Measurements from ENCODE around the gene USF3.

USF3 gene

DNA sequence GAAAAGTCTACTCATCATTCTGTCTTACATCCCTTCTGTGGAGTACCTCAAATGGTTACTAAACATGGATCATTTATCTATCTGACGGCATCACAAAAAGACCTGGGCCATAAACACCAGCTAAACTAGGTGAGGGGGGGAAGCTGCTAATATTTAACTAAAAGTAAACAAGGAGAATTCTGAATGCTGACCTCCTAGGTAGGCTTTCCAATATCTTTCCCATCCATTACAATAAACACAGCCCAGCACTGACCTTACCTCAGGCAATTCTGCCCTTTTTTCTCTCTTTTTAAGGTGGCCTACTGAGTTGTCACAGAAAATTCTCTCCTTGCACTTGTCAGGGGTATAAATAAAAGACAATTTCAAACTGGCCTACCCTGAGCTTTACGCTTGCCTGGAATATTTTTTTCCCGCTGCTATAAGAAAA, 33.1 kb downstream of the USF3 start:
- DNase-seq (ENCODE audit: low read depth, low spot score) = no peak
- POLR2A ChIA-PET = no interaction called here
- CTCF ChIA-PET = interaction anchor here (1.5 kb wide), 1 partner anchor 9 kb away, joined by 3 read pairs; no protein-coding TSS in a partner anchor
- H3K4me3 ChIP-seq (ENCODE audit: low read depth, low read length) = no peak overlapping the region
- TF ChIP-seq, protein P1, sequence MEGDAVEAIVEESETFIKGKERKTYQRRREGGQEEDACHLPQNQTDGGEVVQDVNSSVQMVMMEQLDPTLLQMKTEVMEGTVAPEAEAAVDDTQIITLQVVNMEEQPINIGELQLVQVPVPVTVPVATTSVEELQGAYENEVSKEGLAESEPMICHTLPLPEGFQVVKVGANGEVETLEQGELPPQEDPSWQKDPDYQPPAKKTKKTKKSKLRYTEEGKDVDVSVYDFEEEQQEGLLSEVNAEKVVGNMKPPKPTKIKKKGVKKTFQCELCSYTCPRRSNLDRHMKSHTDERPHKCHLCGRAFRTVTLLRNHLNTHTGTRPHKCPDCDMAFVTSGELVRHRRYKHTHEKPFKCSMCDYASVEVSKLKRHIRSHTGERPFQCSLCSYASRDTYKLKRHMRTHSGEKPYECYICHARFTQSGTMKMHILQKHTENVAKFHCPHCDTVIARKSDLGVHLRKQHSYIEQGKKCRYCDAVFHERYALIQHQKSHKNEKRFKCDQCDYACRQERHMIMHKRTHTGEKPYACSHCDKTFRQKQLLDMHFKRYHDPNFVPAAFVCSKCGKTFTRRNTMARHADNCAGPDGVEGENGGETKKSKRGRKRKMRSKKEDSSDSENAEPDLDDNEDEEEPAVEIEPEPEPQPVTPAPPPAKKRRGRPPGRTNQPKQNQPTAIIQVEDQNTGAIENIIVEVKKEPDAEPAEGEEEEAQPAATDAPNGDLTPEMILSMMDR (IDR thresholded peaks at IDR 0.05; ENCODE audit: insufficient read depth, low read length, missing control alignments) = no peak

DNA sequence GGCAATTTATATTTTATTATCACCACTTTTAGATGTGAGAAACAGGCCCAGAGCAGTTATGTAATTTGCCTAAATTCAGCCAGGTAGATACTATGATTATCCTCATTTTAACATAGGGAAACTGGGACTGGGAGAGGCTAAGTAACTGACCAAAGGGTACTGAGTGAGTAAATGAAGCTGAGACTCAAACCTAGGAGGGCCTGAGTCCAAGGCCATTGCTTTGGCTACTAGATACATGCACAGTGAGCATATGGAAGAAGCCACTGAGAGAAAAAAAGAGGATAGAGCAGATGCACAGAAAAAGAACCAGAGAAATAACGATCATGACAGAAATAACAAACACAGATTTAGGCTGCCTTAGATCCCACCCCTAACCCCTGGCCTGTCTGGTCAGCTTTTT, 33.6 kb downstream of the USF3 start:
- ChIA-PET POLR2A (no interaction called here), CTCF (interaction anchor here (1.5 kb wide), 1 partner anchor 8 kb away, joined by 3 read pairs; no protein-coding TSS in a partner anchor)
- TF ChIP-seq, protein P1 (IDR thresholded peaks at IDR 0.05; ENCODE audit: insufficient read depth, low read length, missing control alignments) = no peak
- no peak overlapping the region for H3K4me3 ChIP-seq (ENCODE audit: low read depth, low read length)
- DNase-seq (ENCODE audit: low read depth, low spot score) = no peak

DNA sequence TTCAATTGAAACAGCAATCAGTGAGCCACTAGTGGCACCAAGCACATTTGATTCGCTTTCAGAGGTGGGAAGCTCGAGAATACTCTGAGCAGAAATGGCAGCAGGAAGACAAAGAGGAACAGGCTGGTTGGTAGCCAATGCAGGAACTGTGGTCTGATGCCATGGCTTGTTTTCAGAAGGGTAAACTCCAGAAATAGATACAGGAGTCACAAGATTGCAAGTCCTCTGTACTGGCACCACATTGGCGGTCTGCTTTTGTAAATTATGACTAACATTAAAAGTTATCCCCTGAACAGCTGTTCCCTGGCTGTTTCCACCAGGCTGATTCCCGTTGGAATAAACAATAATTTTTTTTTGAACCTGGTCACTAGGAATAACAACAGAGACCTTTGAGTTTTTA, 35.5 kb downstream of the USF3 start:
- ChIA-PET CTCF (interaction anchor here (0.6 to 1.2 kb wide), 2 partner anchors 9 to 11 kb away, joined by 3 read pairs; no protein-coding TSS in a partner anchor), POLR2A (no interaction called here)
- DNase-seq (ENCODE audit: low read depth, low spot score) = no peak
- H3K4me3 ChIP-seq (ENCODE audit: low read depth, low read length) = no peak overlapping the region
- TF ChIP-seq, protein P1 (IDR thresholded peaks at IDR 0.05; ENCODE audit: insufficient read depth, low read length, missing control alignments) = no peak

DNA sequence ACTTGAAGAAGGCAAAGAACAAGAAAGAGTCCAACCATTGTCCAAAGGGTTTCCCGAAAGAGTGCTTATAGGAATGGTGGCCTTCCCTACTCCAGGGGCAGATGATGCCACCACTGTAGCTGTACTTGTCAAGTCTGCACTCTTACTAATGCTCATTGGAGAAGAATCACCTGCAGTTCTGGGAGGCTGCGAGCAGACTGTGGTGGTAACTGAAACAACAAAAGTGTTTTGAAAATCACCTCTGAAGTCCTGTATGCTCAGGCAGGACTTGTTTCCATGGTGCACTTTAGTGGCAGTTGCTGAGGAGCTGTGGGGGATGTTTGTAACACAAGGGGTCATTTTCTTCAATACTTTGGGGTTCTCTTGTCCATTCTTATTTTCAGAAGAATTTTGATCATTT, 36.0 kb downstream of the USF3 start:
- TF ChIP-seq, protein P1 (IDR thresholded peaks at IDR 0.05; ENCODE audit: insufficient read depth, low read length, missing control alignments) = no peak
- ChIA-PET POLR2A (no interaction called here), CTCF (interaction anchor here (0.6 to 1.2 kb wide), 2 partner anchors 9 to 12 kb away, joined by 3 read pairs; no protein-coding TSS in a partner anchor)
- DNase-seq (ENCODE audit: low read depth, low spot score) = no peak
- no peak overlapping the region for H3K4me3 ChIP-seq (ENCODE audit: low read depth, low read length)

DNA sequence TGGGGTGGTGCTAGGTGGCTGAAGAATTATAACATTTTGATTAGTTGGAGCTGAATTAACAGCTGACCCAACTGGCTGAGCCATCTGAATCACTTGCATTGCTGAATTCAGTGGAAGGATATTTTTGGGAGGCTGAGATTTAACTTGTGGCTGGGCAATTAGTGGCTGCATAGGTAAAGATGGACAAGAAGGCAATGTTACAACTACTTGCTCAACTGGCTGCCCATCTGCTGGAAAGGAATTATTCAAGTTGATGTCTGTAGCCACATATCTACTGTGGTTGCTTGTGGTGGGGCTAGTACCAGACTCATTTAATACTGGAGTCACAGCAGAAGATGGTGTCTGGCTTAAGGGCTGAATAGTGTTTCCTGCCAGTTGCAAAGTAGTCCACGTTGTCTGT, 36.4 kb downstream of the USF3 start:
- no peak overlapping the region for H3K4me3 ChIP-seq (ENCODE audit: low read depth, low read length)
- CTCF ChIA-PET = no interaction called here
- no peak for DNase-seq (ENCODE audit: low read depth, low spot score)
- TF ChIP-seq, protein P1 (IDR thresholded peaks at IDR 0.05; ENCODE audit: insufficient read depth, low read length, missing control alignments) = no peak
- POLR2A ChIA-PET = no interaction called here

DNA sequence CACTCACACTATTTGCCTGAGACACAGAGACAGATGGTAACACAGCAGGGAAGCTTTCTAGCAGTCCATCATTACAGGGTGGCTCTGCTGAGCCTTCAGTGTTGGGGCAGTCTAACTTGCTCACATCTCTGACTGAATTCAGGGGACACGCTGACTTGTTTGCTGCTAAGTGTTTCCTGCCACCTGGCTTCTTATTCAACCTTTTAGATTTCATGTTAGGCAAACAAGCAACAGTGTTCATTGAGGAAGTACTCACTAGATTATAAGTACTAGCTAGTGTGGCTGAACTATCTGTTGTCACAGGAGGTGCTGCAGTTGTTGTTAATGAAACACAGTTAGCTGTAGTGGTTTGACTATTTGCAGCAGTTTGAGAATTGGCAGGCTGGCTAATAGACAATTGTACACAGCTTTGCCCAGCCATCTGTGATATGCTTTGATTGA, 37.3 kb downstream of the USF3 start:
- H3K4me3 ChIP-seq (ENCODE audit: low read depth, low read length) = no peak overlapping the region
- CTCF ChIA-PET = no interaction called here
- no peak for DNase-seq (ENCODE audit: low read depth, low spot score)
- POLR2A ChIA-PET = no interaction called here
- TF ChIP-seq, protein P1 (IDR thresholded peaks at IDR 0.05; ENCODE audit: insufficient read depth, low read length, missing control alignments) = no peak

Data from AG04449 (cell line).